ENCODE data around the gene RIMS4.

RIMS4 gene

GRCh38 chr20:44759595-44759994 is 50.8 kb downstream of the RIMS4 start:
- no peak for DNase-seq

- DNase-seq, result no peak
These were observed 51.9 kb downstream of the RIMS4 start for GRCh38 chr20:44758247-44759101.

GRCh38 chr20:44756956-44757355 is 53.4 kb downstream of the RIMS4 start:
- DNase-seq, result no peak

GRCh38 chr20:44756011-44756688 is 54.2 kb downstream of the RIMS4 start:
- no peak for DNase-seq

GRCh38 chr20:44754554-44754953 is 55.8 kb downstream of the RIMS4 start:
- no peak for DNase-seq

- DNase-seq, result no peak
These were observed 58.0 kb downstream of the RIMS4 start for GRCh38 chr20:44752099-44752931.

- DNase-seq, result no peak
These were observed 60.1 kb downstream of the RIMS4 start for GRCh38 chr20:44750081-44750805.

- no peak for DNase-seq
These were observed 62.4 kb downstream of the RIMS4 start for GRCh38 chr20:44748005-44748370.

- DNase-seq, result peak; percentile 64
These were observed 63.0 kb downstream of the RIMS4 start for GRCh38 chr20:44747166-44748004.

GRCh38 chr20:44746367-44747165 is 63.8 kb downstream of the RIMS4 start:
- peak; percentile 39 for DNase-seq

- DNase-seq, result no peak
These were observed 64.6 kb downstream of the RIMS4 start, which contains the start of gene KCNK15 for GRCh38 chr20:44745598-44746366. Gene KCNK15, plus strand, starts transcription at chr20:44745865. Its CDS starts 46 bp downstream, at chr20:44745911.

GRCh38 chr20:44745122-44745597 is 65.2 kb downstream of the RIMS4 start:
- no peak for DNase-seq

GRCh38 chr20:44743916-44744655 is 66.3 kb downstream of the RIMS4 start:
- DNase-seq, result no peak

- no peak for DNase-seq
These were observed 67.2 kb downstream of the RIMS4 start for GRCh38 chr20:44743080-44743701.

GRCh38 chr20:44742304-44743079 is 67.9 kb downstream of the RIMS4 start:
- no peak for DNase-seq

GRCh38 chr20:44739942-44740341 is 70.4 kb downstream of the RIMS4 start:
- peak; percentile 89 for DNase-seq

GRCh38 chr20:44738813-44739477 is 71.4 kb downstream of the RIMS4 start:
- peak; percentile 55 for DNase-seq

All from NCI-H1694 treated with DMSO at 0.1 percent for 48 hours (cell line).